WTC11 (cell line): ENCODE data around the gene KMT2A. TPM values are rescaled to one million over a fixed set of nuclear protein-coding genes. Genes with fewer than 3 reads are reported as not detected.

Experiments
- ATAC-seq: fragments of 200-7000 bp; cut with Tn5 transposase; 2 replicates; pipeline ENCODE4 v1.10.0; 2021; ENCODE audit warnings: mild to moderate bottlenecking, moderate library complexity
- CTCF ChIA-PET: fragments of 300-600 bp; sonication (Branson Sonifier 250); formaldehyde crosslinking; loops from one replicate; lab custom pipeline; 2021; ENCODE audit warnings: antibody characterized with exemption; lab: Charles Lee
- POLR2A ChIA-PET: fragments of 350-600 bp; sonication (Branson Sonifier 250); formaldehyde crosslinking; loops from one replicate; lab custom pipeline; 2021; ENCODE audit warnings: antibody characterized with exemption; lab: Charles Lee
- DNase-seq: peaks from one replicate; pipeline ENCODE4 v3.0.0; 2021; ENCODE audit warnings: low spot score
- H3K27ac Mint-ChIP-seq: 2 replicates; pipeline ENCODE4 v1.8.0; 2021; ENCODE audit warnings: mixed read lengths
- H3K27me3 Mint-ChIP-seq: 2 replicates; pipeline ENCODE4 v1.8.0; 2021; ENCODE audit warnings: low read depth, mild to moderate bottlenecking, moderate library complexity, mixed read lengths
- H3K36me3 Mint-ChIP-seq: 2 replicates; pipeline ENCODE4 v1.8.0; 2021; ENCODE audit warnings: mixed read lengths
- H3K4me1 Mint-ChIP-seq: 2 replicates; pipeline ENCODE4 v1.8.0; 2022; ENCODE audit warnings: mixed read lengths
- H3K4me3 Mint-ChIP-seq: 2 replicates; pipeline ENCODE4 v1.8.0; 2021; ENCODE audit warnings: mild to moderate bottlenecking, moderate library complexity, mixed read lengths
- H3K9me3 Mint-ChIP-seq: 2 replicates; pipeline ENCODE4 v1.8.0; 2021; ENCODE audit warnings: mixed read lengths
- MXD4 ChIP-seq: fragments of 250-450 bp; sonication (Bioruptor Pico); IDR thresholded peaks from 2 replicates; pipeline ENCODE4 v1.8.0; 2021; ENCODE audit warnings: mild to moderate bottlenecking, moderate library complexity, borderline replicate concordance
- NR3C1 ChIP-seq: sonication (generic); formaldehyde crosslinking; conservative IDR thresholded peaks from 2 replicates; pipeline ENCODE4 v1.8.1; 2023; ENCODE audit warnings: low read depth, mild to moderate bottlenecking, missing genetic modification reagents
- ZNF317 ChIP-seq: sonication (generic); formaldehyde crosslinking; IDR thresholded peaks from 2 replicates; pipeline ENCODE4 v1.8.1; 2023; ENCODE audit warnings: low read depth, mild to moderate bottlenecking, moderate library complexity, missing genetic modification reagents, borderline replicate concordance
- ZNF423 ChIP-seq: fragments of 250-450 bp; sonication (Bioruptor Pico); IDR thresholded peaks from 2 replicates; pipeline ENCODE4 v2.1.2; 2022; ENCODE audit warnings: mild to moderate bottlenecking, moderate library complexity
- total RNA-seq: library from RNA; stranded (reverse); gene quantifications from 3 replicates; pipeline ENCODE4 v1.2.3, GENCODE V29; 2021
- TF ChIP-seq, protein P1 (sequence below): sonication (generic); formaldehyde crosslinking; IDR thresholded peaks from 2 replicates; pipeline ENCODE4 v1.8.1; 2023; ENCODE audit warnings: mild to moderate bottlenecking, missing genetic modification reagents, moderate library complexity
- TF ChIP-seq, protein P2 (sequence below): sonication (generic); formaldehyde crosslinking; IDR thresholded peaks from 2 replicates; pipeline ENCODE4 v1.8.1; 2023; ENCODE audit warnings: mild to moderate bottlenecking, missing genetic modification reagents, moderate library complexity
- TF ChIP-seq, protein P3 (sequence below): fragments of 250-450 bp; sonication (Bioruptor Pico); IDR thresholded peaks from 2 replicates; pipeline ENCODE4 v2.1.2; 2022; ENCODE audit warnings: mild to moderate bottlenecking, moderate library complexity
- TF ChIP-seq, protein P4 (sequence below): sonication (generic); formaldehyde crosslinking; IDR thresholded peaks from 2 replicates; pipeline ENCODE4 v1.8.0; 2023; ENCODE audit warnings: missing genetic modification reagents, mild to moderate bottlenecking, borderline replicate concordance
- TF ChIP-seq, protein P5 (sequence below): sonication (generic); formaldehyde crosslinking; IDR thresholded peaks from 2 replicates; pipeline ENCODE4 v1.8.1; 2022; ENCODE audit warnings: low read depth, mild to moderate bottlenecking, moderate library complexity, missing genetic modification reagents, borderline replicate concordance
- TF ChIP-seq, protein P6 (sequence below): sonication (generic); formaldehyde crosslinking; IDR thresholded peaks from 2 replicates; pipeline ENCODE4 v1.8.1; 2022; ENCODE audit warnings: missing genetic modification reagents, borderline replicate concordance
- TF ChIP-seq, protein P7 (sequence below): sonication (generic); formaldehyde crosslinking; IDR thresholded peaks from 2 replicates; pipeline ENCODE4 v1.8.0; 2022; ENCODE audit warnings: mild to moderate bottlenecking, missing genetic modification reagents
- TF ChIP-seq, protein P8 (sequence below): sonication (generic); formaldehyde crosslinking; IDR thresholded peaks from 2 replicates; pipeline ENCODE4 v1.8.0; 2022; ENCODE audit warnings: mild to moderate bottlenecking, missing genetic modification reagents

The KMT2A gene
- total RNA-seq, 1 experiment from 2014 or later: 59.1 TPM

DNA sequence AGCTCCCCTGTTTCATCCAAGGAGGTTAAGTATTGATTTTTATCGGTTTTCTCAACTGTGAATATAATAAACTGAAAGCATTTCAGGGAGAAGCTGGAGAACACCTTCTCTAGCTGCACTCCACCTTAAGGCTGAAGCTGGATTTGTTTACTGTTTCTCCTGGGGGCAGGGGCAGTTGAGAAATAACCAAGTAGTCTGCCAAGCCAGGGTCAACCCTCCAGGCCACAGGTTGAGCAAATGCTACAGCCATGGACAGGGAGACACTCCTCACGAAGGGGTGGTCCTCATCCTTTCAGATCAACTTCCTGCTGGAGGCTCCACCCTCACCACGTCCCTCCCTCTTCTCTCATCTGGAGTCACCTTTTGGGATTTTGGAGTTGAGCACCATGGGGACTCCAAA lies 90.8 kb downstream of the KMT2A start, which contains the start of gene TTC36:
Gene TTC36 (plus strand): TSS at position 366 of the 400 bp plus-strand sequence. CDS start 21 bp downstream, at position 387.
- H3K27ac Mint-ChIP-seq: peak within 1 kb of the TSS; percentile 25
- H3K9me3 Mint-ChIP-seq: no peaks in the 10 kb centered on the region
- H3K27me3 Mint-ChIP-seq: peaks cover 3% of the 10 kb centered on the region; the same call in 1 of the 2 replicates
- POLR2A ChIA-PET: no interaction called here
- no peak within 1 kb of the TSS for H3K4me3 Mint-ChIP-seq
- ATAC-seq (peak; percentile 9), DNase-seq (no peak)
- CTCF ChIA-PET: interaction anchor here (0.8 kb wide), 1 partner anchor 231 kb away, joined by 3 read pairs; no protein-coding TSS in a partner anchor
- H3K4me1 Mint-ChIP-seq: peaks cover 31% of the 10 kb centered on the region
- TF ChIP-seq, protein P1, sequence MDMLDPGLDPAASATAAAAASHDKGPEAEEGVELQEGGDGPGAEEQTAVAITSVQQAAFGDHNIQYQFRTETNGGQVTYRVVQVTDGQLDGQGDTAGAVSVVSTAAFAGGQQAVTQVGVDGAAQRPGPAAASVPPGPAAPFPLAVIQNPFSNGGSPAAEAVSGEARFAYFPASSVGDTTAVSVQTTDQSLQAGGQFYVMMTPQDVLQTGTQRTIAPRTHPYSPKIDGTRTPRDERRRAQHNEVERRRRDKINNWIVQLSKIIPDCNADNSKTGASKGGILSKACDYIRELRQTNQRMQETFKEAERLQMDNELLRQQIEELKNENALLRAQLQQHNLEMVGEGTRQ (CRISPR knock-in tag): no peak
- TF ChIP-seq, protein P2, sequence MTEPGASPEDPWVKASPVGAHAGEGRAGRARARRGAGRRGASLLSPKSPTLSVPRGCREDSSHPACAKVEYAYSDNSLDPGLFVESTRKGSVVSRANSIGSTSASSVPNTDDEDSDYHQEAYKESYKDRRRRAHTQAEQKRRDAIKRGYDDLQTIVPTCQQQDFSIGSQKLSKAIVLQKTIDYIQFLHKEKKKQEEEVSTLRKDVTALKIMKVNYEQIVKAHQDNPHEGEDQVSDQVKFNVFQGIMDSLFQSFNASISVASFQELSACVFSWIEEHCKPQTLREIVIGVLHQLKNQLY (CRISPR knock-in tag): no peak
- TF ChIP-seq NR3C1 (CRISPR knock-in tag) (no peak), ZNF423 (CRISPR knock-in tag) (no peak), ZNF317 (CRISPR knock-in tag) (no peak), MXD4 (CRISPR knock-in tag) (no peak)
- TF ChIP-seq, protein P3, sequence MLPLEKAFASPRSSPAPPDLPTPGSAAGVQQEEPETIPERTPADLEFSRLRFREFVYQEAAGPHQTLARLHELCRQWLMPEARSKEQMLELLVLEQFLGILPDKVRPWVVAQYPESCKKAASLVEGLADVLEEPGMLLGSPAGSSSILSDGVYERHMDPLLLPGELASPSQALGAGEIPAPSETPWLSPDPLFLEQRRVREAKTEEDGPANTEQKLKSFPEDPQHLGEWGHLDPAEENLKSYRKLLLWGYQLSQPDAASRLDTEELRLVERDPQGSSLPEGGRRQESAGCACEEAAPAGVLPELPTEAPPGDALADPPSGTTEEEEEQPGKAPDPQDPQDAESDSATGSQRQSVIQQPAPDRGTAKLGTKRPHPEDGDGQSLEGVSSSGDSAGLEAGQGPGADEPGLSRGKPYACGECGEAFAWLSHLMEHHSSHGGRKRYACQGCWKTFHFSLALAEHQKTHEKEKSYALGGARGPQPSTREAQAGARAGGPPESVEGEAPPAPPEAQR (CRISPR knock-in tag): no peak
- TF ChIP-seq, protein P4, sequence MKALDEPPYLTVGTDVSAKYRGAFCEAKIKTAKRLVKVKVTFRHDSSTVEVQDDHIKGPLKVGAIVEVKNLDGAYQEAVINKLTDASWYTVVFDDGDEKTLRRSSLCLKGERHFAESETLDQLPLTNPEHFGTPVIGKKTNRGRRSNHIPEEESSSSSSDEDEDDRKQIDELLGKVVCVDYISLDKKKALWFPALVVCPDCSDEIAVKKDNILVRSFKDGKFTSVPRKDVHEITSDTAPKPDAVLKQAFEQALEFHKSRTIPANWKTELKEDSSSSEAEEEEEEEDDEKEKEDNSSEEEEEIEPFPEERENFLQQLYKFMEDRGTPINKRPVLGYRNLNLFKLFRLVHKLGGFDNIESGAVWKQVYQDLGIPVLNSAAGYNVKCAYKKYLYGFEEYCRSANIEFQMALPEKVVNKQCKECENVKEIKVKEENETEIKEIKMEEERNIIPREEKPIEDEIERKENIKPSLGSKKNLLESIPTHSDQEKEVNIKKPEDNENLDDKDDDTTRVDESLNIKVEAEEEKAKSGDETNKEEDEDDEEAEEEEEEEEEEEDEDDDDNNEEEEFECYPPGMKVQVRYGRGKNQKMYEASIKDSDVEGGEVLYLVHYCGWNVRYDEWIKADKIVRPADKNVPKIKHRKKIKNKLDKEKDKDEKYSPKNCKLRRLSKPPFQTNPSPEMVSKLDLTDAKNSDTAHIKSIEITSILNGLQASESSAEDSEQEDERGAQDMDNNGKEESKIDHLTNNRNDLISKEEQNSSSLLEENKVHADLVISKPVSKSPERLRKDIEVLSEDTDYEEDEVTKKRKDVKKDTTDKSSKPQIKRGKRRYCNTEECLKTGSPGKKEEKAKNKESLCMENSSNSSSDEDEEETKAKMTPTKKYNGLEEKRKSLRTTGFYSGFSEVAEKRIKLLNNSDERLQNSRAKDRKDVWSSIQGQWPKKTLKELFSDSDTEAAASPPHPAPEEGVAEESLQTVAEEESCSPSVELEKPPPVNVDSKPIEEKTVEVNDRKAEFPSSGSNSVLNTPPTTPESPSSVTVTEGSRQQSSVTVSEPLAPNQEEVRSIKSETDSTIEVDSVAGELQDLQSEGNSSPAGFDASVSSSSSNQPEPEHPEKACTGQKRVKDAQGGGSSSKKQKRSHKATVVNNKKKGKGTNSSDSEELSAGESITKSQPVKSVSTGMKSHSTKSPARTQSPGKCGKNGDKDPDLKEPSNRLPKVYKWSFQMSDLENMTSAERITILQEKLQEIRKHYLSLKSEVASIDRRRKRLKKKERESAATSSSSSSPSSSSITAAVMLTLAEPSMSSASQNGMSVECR (CRISPR knock-in tag): no peak
- TF ChIP-seq, protein P5, sequence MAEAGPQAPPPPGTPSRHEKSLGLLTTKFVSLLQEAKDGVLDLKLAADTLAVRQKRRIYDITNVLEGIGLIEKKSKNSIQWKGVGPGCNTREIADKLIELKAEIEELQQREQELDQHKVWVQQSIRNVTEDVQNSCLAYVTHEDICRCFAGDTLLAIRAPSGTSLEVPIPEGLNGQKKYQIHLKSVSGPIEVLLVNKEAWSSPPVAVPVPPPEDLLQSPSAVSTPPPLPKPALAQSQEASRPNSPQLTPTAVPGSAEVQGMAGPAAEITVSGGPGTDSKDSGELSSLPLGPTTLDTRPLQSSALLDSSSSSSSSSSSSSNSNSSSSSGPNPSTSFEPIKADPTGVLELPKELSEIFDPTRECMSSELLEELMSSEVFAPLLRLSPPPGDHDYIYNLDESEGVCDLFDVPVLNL (CRISPR knock-in tag): no peak
- TF ChIP-seq, protein P6, sequence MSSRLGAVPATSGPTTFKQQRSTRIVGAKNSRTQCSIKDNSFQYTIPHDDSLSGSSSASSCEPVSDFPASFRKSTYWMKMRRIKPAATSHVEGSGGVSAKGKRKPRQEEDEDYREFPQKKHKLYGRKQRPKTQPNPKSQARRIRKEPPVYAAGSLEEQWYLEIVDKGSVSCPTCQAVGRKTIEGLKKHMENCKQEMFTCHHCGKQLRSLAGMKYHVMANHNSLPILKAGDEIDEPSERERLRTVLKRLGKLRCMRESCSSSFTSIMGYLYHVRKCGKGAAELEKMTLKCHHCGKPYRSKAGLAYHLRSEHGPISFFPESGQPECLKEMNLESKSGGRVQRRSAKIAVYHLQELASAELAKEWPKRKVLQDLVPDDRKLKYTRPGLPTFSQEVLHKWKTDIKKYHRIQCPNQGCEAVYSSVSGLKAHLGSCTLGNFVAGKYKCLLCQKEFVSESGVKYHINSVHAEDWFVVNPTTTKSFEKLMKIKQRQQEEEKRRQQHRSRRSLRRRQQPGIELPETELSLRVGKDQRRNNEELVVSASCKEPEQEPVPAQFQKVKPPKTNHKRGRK: no peak
- TF ChIP-seq, protein P7, sequence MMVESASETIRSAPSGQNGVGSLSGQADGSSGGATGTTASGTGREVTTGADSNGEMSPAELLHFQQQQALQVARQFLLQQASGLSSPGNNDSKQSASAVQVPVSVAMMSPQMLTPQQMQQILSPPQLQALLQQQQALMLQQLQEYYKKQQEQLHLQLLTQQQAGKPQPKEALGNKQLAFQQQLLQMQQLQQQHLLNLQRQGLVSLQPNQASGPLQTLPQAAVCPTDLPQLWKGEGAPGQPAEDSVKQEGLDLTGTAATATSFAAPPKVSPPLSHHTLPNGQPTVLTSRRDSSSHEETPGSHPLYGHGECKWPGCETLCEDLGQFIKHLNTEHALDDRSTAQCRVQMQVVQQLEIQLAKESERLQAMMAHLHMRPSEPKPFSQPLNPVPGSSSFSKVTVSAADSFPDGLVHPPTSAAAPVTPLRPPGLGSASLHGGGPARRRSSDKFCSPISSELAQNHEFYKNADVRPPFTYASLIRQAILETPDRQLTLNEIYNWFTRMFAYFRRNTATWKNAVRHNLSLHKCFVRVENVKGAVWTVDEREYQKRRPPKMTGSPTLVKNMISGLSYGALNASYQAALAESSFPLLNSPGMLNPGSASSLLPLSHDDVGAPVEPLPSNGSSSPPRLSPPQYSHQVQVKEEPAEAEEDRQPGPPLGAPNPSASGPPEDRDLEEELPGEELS (CRISPR knock-in tag): no peak
- TF ChIP-seq, protein P8, sequence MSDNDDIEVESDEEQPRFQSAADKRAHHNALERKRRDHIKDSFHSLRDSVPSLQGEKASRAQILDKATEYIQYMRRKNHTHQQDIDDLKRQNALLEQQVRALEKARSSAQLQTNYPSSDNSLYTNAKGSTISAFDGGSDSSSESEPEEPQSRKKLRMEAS (CRISPR knock-in tag): no peak
- H3K36me3 Mint-ChIP-seq: peaks cover 15% of the 10 kb centered on the region
